ENCODE measurements around the gene NRSN2.
"Not testable (repeated sequence)": the region's sequence is repeated elsewhere in the genome, so short reads cannot be mapped to it uniquely, and the experiment has no call there.

NRSN2 gene

DNA sequence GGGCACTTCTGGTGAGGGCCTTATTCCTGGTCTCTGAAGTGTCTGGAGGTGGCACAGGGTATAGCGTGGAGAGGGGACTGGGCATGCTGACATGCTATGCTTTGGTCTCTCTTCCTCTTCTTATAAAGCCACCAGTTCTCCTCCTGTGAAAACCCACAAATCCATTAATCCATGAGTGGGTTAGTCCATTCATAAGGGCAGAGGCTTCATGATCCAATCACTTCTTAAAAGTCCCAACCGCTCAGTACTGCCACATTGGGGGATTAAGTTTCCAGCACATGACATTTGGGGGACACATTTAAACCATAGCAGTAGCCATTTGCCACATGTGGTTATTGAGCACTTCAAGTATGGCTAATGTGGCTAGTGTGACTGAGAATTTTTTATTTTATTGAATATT is 29.8 kb downstream of the NRSN2 start:
- no peak for TF ChIP-seq JUND (IDR thresholded peaks at IDR 0.05; ENCODE audit: low read depth)
- in situ Hi-C loops (cut with HindIII; ENCODE audit: low pct_unique_long_range_greater_than_20kb, low sequenced_read_pairs) = no loop called here
- no peak for DNase-seq (ENCODE audit: low read depth in 1 of 2, low spot score in 1 of 2)

DNA sequence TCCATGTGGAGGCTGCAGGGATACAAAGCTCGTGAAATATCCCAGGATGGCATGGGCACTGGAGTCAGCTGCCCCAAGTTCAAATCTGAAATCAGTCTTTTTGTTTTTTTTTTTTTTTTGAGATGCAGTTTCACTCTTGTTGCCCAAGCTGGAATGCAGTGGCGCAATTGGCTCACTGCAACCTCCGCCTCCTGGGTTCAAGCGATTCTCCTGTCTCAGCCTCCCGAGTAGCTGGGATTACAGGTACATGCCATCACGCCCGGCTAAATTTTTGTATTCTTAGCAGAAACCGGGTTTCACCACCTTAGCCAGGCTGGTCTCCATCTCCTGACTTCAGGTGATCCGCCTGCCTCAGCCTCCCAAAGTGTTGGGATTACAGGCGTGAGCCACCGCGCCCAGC is 30.7 kb downstream of the NRSN2 start:
- in situ Hi-C loops (cut with HindIII; ENCODE audit: low pct_unique_long_range_greater_than_20kb, low sequenced_read_pairs); DNase-seq (ENCODE audit: low read depth in 1 of 2, low spot score in 1 of 2): not testable (repeated sequence)

DNA sequence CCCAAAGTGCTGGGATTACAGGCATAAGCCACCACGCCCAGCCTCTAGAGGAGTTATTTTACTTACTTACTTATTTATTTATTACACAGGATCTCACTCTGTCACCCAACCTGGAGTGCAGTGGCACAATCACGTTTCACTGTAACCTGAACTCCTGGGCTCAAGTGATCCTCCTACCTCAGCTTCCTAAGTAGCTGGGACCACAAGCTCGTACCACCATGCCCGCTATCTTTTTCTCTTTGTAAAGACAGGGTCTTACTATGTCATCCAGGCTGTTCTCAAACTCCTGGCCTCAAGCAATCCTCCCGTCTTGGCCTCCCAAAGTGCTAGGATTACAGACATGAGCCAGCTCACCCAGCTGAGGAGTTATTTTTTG is 32.0 kb downstream of the NRSN2 start:
- no peak for TF ChIP-seq JUND (IDR thresholded peaks at IDR 0.05; ENCODE audit: low read depth)
- in situ Hi-C loops (cut with HindIII; ENCODE audit: low pct_unique_long_range_greater_than_20kb, low sequenced_read_pairs) = no loop called here
- no peak for DNase-seq (ENCODE audit: low read depth in 1 of 2, low spot score in 1 of 2)

DNA sequence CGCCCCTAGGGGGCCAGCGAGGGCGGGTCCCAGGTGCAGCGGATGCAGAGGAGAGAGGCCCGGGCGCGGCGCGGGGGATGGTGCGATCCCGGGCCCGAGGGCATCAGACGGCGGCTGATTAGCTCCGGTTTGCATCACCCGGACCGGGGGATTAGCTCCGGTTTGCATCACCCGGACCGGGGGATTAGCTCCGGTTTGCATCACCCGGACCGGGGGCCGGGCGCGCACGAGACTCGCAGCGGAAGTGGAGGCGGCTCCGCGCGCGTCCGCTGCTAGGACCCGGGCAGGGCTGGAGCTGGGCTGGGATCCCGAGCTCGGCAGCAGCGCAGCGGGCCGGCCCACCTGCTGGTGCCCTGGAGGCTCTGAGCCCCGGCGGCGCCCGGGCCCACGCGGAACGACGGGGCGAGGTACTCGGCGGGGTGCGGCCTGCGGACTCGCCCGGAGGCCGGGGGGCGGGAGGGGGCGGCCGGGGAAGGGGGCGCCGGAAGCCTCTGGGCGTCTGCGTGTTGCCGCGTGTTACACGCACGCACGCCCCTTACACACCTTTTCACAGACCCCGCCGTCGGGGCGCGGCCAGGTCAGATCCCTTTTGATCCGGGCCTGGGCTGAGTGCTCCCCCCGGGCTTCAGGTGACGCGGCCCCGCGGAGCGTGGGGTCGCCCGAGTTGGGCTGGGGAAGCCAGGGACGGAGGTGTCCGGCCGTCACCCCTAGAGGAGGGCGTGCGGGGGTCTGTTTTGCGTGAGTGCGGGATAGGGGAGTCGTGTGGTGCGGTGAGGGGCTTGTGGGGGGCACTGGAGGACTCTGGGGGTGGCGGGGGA is 34.1 kb downstream of the NRSN2 start:
- no peak for TF ChIP-seq JUND (IDR thresholded peaks at IDR 0.05; ENCODE audit: low read depth)
- in situ Hi-C loops (cut with HindIII; ENCODE audit: low pct_unique_long_range_greater_than_20kb, low sequenced_read_pairs) = no loop called here
- peak in 1 of 2 experiments; percentile 72 for DNase-seq (ENCODE audit: low read depth in 1 of 2, low spot score in 1 of 2)

DNA sequence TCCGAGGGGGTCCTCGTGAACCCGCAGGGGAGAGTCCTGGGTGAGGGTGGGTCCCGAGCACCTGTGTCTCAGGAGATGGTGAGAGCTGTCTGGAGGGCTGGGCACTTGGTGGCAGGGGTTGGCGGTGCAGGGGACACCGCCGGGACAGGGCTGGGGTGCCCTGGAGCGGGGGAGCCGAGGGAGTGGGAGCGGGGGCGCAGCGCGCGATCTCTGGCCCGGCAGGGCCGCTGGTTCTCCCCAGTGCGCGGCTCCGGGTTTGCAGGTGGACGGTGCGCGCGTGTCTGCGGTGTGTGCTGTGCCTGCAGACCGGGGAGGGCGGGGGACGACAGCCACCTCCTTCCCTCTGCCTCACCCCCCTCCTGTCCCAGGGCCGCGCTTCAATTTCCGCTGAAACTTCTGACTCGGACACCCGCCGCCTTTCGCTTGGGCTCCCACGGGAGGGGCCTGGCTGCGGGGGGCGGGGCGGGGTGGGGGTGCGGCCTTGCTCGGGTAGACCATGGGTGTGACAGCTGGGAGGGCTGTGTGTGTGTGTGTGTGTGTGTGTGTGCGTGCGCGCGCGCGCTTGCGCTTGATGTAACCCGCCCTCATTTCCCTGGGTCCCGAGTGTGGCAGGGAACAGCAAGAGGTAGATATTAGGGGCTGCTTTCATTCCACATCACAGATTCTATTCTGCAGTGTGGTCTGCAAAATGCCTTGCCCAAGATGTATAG is 34.8 kb downstream of the NRSN2 start:
- DNase-seq (ENCODE audit: low read depth in 1 of 2, low spot score in 1 of 2) = peak in 1 of 2 experiments; percentile 90
- TF ChIP-seq JUND (IDR thresholded peaks at IDR 0.05; ENCODE audit: low read depth) = no peak
- in situ Hi-C loops (cut with HindIII; ENCODE audit: low pct_unique_long_range_greater_than_20kb, low sequenced_read_pairs) = no loop called here

DNA sequence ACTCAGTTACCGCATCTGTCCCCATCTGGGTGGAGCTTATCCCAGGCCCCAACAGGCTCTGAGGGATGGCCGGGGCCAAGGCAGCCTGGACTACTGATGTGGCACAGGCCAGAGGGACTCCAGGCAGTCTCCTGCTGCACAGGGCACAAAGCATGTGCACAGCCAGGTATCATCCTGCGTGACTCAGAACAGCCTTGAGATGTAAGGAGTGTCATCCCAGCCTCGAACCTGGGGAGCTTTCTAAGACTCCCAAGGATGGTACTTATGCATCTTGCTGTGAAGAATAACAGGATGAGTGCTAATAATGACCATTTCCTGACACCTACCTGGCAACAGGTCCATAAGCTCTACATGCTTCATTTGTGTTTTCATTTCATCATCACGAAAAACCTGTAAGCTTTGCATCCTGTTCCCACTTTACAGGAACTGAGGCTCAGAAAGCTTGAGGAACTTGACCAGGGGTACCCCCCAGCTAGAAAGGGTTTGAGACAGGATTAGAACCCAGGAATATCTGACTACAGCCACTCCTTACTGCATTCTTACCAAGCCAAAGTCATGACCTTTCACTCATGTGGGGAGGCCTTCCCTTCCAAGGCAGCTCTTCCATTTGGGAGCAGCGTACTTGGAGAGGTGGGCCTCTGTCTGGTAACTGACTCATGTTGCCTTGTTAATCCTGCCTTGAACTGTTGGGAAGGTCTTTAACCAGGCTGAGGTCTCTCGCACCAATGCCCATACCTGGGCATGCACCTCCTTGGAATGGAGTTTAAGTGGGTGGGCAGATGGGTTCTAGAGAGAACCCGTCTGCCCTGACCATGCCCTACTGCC is 35.6 kb downstream of the NRSN2 start:
- no peak for DNase-seq (ENCODE audit: low read depth in 1 of 2, low spot score in 1 of 2)
- in situ Hi-C loops (cut with HindIII; ENCODE audit: low pct_unique_long_range_greater_than_20kb, low sequenced_read_pairs) = no loop called here
- no peak for TF ChIP-seq JUND (IDR thresholded peaks at IDR 0.05; ENCODE audit: low read depth)

DNA sequence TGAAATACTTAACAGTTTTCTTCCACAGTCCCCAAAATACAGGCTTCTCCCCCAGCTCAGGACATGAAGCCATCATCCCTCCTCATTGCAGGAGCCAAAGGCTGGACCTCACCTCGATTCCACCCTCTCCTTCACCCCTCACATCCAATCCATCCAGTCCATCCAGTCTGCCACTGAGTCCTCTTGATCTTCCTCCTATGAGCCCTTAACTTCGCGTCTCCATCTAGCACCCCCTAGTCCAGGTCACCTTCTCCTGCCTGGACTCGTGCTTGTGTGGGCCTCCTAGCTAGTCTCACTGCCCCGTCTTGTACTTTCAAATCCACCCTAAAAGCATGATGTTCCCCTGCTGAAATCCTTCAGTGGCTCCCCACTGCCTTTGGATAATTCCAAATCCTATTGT is 37.0 kb downstream of the NRSN2 start:
- DNase-seq (ENCODE audit: low read depth in 1 of 2, low spot score in 1 of 2) = peak in 1 of 2 experiments; percentile 77
- TF ChIP-seq JUND (IDR thresholded peaks at IDR 0.05; ENCODE audit: low read depth) = no peak
- in situ Hi-C loops (cut with HindIII; ENCODE audit: low pct_unique_long_range_greater_than_20kb, low sequenced_read_pairs) = no loop called here

DNA sequence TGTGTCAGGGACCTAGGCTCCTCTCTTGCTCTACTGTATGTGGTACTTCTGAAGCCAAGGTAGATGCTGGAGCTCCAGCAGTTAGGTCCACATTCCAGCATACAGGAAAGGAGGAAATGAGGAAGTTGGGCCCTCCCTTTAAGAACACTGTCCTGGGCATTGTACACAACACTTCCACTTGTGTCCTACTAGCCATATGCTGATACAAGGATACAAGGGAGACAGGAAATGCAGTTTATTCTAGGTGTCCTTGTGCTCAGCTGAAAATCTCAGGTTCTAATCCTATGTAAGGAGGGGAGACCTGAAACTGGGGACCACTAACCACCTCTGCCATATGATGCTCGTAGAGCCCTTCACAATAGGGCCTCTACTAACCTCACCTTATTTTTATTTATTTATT is 37.8 kb downstream of the NRSN2 start:
- TF ChIP-seq JUND (IDR thresholded peaks at IDR 0.05; ENCODE audit: low read depth) = no peak
- in situ Hi-C loops (cut with HindIII; ENCODE audit: low pct_unique_long_range_greater_than_20kb, low sequenced_read_pairs) = no loop called here
- DNase-seq (ENCODE audit: low read depth in 1 of 2, low spot score in 1 of 2) = no peak

DNA sequence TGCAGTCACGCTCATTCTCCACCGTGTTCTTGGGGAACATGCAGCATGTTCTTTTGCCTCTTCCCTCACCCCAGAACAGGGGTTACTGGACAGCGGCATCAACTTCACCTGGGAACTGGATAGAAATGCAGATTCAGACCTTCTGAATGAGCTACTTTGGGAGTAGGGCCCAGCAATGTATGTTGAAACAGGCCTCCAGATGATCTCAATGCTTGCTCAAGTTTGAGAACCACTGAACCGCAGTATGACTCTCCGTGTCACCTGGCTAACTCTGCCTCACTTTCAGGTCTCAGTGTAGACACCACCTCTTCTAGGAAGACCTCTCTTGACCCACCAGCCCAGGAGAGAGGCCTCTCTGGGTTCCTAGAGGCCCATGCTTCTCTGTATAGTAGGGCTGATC is 38.5 kb downstream of the NRSN2 start:
- TF ChIP-seq JUND (IDR thresholded peaks at IDR 0.05; ENCODE audit: low read depth) = no peak
- in situ Hi-C loops (cut with HindIII; ENCODE audit: low pct_unique_long_range_greater_than_20kb, low sequenced_read_pairs) = no loop called here
- no peak for DNase-seq (ENCODE audit: low read depth in 1 of 2, low spot score in 1 of 2)

DNA sequence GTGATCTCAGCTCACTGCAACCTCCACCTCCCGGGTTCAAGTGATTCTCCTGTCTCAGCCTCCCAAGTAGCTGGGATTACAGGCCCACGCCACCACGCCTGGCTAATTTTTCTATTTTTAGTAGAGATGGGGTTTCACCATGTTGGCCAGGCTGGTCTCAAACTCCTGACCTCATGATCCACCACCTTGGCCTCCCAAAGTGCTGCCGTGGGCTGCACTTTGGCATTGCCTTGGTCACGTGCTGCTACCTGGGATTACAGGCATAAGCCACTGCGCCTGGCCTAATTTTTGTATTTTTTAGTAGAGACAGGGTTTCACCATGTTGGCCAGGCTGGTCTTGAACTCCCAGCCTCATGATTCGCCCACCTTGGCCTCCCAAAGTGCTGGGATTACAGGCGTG is 39.7 kb downstream of the NRSN2 start:
- in situ Hi-C loops (cut with HindIII; ENCODE audit: low pct_unique_long_range_greater_than_20kb, low sequenced_read_pairs); DNase-seq (ENCODE audit: low read depth in 1 of 2, low spot score in 1 of 2): not testable (repeated sequence)

DNA sequence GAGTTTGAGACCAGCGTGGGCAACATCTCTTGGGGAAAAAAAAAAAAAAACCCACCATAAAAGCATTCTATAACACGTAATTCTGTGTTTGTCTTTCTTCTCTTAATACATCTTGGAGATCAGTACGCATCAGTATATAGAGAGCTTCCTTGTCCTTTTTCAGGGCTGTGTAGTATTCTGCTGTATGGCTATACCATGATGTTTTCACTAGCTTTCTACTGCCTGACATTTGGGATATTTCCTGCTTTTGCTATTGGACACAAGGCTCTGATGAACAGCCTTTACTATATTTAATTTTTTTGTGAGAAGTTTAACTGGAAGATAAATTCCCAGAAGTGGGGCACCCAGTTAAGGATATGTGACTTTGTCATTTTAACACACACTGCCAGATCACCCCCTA is 40.6 kb downstream of the NRSN2 start:
- no peak for DNase-seq (ENCODE audit: low read depth in 1 of 2, low spot score in 1 of 2)
- TF ChIP-seq JUND (IDR thresholded peaks at IDR 0.05; ENCODE audit: low read depth) = no peak
- in situ Hi-C loops (cut with HindIII; ENCODE audit: low pct_unique_long_range_greater_than_20kb, low sequenced_read_pairs) = no loop called here

DNA sequence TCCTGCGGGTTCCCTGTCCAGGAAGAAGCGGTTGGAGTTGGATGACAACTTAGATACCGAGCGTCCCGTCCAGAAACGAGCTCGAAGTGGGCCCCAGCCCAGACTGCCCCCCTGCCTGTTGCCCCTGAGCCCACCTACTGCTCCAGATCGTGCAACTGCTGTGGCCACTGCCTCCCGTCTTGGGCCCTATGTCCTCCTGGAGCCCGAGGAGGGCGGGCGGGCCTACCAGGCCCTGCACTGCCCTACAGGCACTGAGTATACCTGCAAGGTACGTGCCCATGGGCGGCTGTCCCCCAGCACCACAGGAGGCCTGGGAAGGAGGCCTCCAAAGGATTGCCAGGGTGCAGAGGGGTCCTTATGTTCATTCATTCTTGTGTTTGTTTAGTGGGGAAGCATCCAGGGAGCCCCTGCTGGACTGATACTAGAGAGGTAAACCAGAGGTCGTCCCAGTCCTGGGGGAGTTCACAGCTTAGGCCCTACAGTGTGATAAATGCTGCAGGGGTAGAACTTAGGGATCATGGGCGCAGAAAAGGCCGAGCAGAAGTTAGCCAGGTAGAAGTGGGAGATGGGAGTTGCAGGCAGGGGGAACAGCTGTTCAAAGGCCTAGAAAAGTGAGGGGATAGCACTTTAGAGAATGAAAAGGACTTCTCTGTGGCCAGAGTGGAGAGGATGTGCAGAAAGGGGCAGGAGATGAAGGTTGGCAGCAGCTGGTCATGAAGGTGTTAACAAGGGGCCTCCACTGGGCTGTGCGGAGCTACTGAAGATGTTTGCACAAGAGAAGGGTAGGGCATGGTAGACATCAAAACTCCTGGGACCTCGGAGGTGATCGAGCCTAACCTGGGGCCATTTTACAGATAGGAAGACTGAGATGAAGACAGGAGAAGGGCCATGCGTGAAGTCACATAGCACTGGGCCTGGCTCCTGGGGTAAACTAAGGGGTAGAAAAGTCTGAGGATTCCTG is 41.4 kb downstream of the NRSN2 start:
- DNase-seq (ENCODE audit: low read depth in 1 of 2, low spot score in 1 of 2) = no peak
- no peak for TF ChIP-seq JUND (IDR thresholded peaks at IDR 0.05; ENCODE audit: low read depth)
- in situ Hi-C loops (cut with HindIII; ENCODE audit: low pct_unique_long_range_greater_than_20kb, low sequenced_read_pairs) = no loop called here

All from T47D (cell line).